ENCODE results near the gene SLC16A9. TPM values are rescaled to one million over a fixed set of nuclear protein-coding genes. Genes with fewer than 3 reads are reported as not detected.

SLC16A9 gene
- total RNA-seq, 1 experiment from 2014 or later: 0.13 TPM

- BruUV-seq (replicated peaks): no TSS peak
- ATAC-seq (no peak), DNase-seq (ENCODE audit: low read depth, low spot score) (no peak)
- TF ChIP-seq SIN3A (IDR thresholded peaks at IDR 0.05; ENCODE audit: borderline replicate concordance, insufficient read depth, low read depth, low read length): no peak
- TF ChIP-seq POLR2AphosphoS5 (IDR thresholded peaks at IDR 0.05; ENCODE audit: low read depth, low read length): no peak
- H3K27ac ChIP-seq (ENCODE audit: low read length): no peak overlapping the region
- POLR2A ChIA-PET: no interaction called here
- H3K27me3 ChIP-seq (ENCODE audit: control insufficient read depth, insufficient read depth, low read length): no peaks in the 10 kb centered on the region
- no peaks in the 10 kb centered on the region for H3K36me3 ChIP-seq (ENCODE audit: control insufficient read depth, insufficient read depth, low read length)
- in situ Hi-C loops (cut with HindIII; ENCODE audit: low pct_unique_long_range_greater_than_20kb, low sequenced_read_pairs): no loop called here
- H3K4me3 ChIP-seq (ENCODE audit: low read depth in 2 of 2, low read length in 2 of 2): no peak overlapping the region
- intact Hi-C loops (cut with micrococcal nuclease; ENCODE audit: unreplicated experiment): loop anchor here (1.0 to 2.0 kb wide), 3 partner anchors 381 to 839 kb away; no protein-coding TSS in a partner anchor
- H3K4me1 ChIP-seq (ENCODE audit: control insufficient read depth, insufficient read depth, low read length): no peaks in the 10 kb centered on the region
- CTCF ChIA-PET: no interaction called here
- H3K9me3 ChIP-seq (ENCODE audit: control insufficient read depth, insufficient read depth, low read depth, low read length): no peaks in the 10 kb centered on the region
These were observed 87.9 kb downstream of the SLC16A9 start for GRCh38 chr10:59621771-59622170.

GRCh38 chr10:59618666-59619065 is 91.0 kb downstream of the SLC16A9 start:
- DNase-seq (ENCODE audit: low read depth, low spot score): no peak
- ChIA-PET CTCF (no interaction called here), POLR2A (no interaction called here)
- H3K4me3 ChIP-seq (ENCODE audit: low read depth in 2 of 2, low read length in 2 of 2): no peak overlapping the region
- H3K9me3 ChIP-seq (ENCODE audit: control insufficient read depth, insufficient read depth, low read depth, low read length): no peaks in the 10 kb centered on the region
- ATAC-seq: no peak
- in situ Hi-C loops (cut with HindIII; ENCODE audit: low pct_unique_long_range_greater_than_20kb, low sequenced_read_pairs) (no loop called here), intact Hi-C loops (cut with micrococcal nuclease; ENCODE audit: unreplicated experiment) (no loop called here)
- H3K36me3 ChIP-seq (ENCODE audit: control insufficient read depth, insufficient read depth, low read length): no peaks in the 10 kb centered on the region
- no peak overlapping the region for H3K27ac ChIP-seq (ENCODE audit: low read length)
- no peaks in the 10 kb centered on the region for H3K27me3 ChIP-seq (ENCODE audit: control insufficient read depth, insufficient read depth, low read length)
- TF ChIP-seq POLR2AphosphoS5 (IDR thresholded peaks at IDR 0.05; ENCODE audit: low read depth, low read length) (no peak), CTCF (IDR thresholded peaks at IDR 0.05) (no peak), REST (IDR thresholded peaks at IDR 0.05; ENCODE audit: insufficient read depth in 1 of 2, low read depth in 2 of 2, low read length in 1 of 2) (no peak), TCF7L2 (IDR thresholded peaks at IDR 0.05; ENCODE audit: low read depth, low read length) (no peak), SIN3A (IDR thresholded peaks at IDR 0.05; ENCODE audit: borderline replicate concordance, insufficient read depth, low read depth, low read length) (no peak)
- BruUV-seq (replicated peaks): no TSS peak
- no peaks in the 10 kb centered on the region for H3K4me1 ChIP-seq (ENCODE audit: control insufficient read depth, insufficient read depth, low read length)

GRCh38 chr10:59617996-59618395 is 91.7 kb downstream of the SLC16A9 start:
- CTCF ChIA-PET: no interaction called here
- no peak overlapping the region for H3K27ac ChIP-seq (ENCODE audit: low read length)
- no TSS peak for BruUV-seq (replicated peaks)
- intact Hi-C loops (cut with micrococcal nuclease; ENCODE audit: unreplicated experiment) (no loop called here), in situ Hi-C loops (cut with HindIII; ENCODE audit: low pct_unique_long_range_greater_than_20kb, low sequenced_read_pairs) (no loop called here)
- H3K9me3 ChIP-seq (ENCODE audit: control insufficient read depth, insufficient read depth, low read depth, low read length): no peaks in the 10 kb centered on the region
- no peaks in the 10 kb centered on the region for H3K27me3 ChIP-seq (ENCODE audit: control insufficient read depth, insufficient read depth, low read length)
- POLR2A ChIA-PET: no interaction called here
- H3K4me1 ChIP-seq (ENCODE audit: control insufficient read depth, insufficient read depth, low read length): no peaks in the 10 kb centered on the region
- no peak for ATAC-seq
- no peak for DNase-seq (ENCODE audit: low read depth, low spot score)
- H3K4me3 ChIP-seq (ENCODE audit: low read depth in 2 of 2, low read length in 2 of 2): no peak overlapping the region
- TF ChIP-seq REST (IDR thresholded peaks at IDR 0.05; ENCODE audit: insufficient read depth in 1 of 2, low read depth in 2 of 2, low read length in 1 of 2) (no peak), CTCF (IDR thresholded peaks at IDR 0.05) (no peak)
- H3K36me3 ChIP-seq (ENCODE audit: control insufficient read depth, insufficient read depth, low read length): no peaks in the 10 kb centered on the region

All from Panc1 (cell line).